HL-60 (cell line): ENCODE results near the gene LPIN1.

ENCODE experiments used
- DNase-seq, 2 experiments: peaks; one replicate each; pipeline ENCODE4 v3.0.0-alpha.2; 2010 to 2020; ENCODE audit warnings: low read depth in 1 of 2, low spot score in 1 of 2
- H3K27ac ChIP-seq: fragments of 250-450 bp; sonication (Bioruptor Pico); replicated peaks from 2 replicates; pipeline ENCODE4 v1.5.1; 2020; ENCODE audit warnings: mild to moderate bottlenecking, moderate library complexity
- H3K27me3 ChIP-seq: fragments of 250-450 bp; sonication (Bioruptor Pico); 2 replicates; pipeline ENCODE4 v1.5.1; 2021; ENCODE audit warnings: mild to moderate bottlenecking, moderate library complexity; ENCODE audit not compliant: insufficient read depth, poor library complexity, severe bottlenecking
- H3K4me3 ChIP-seq: replicated peaks from 2 replicates; pipeline ENCODE4 v1.5.1; 2011; ENCODE audit warnings: mild to moderate bottlenecking, control low read depth, low read length; ENCODE audit not compliant: insufficient read depth
- CTCF ChIP-seq: IDR thresholded peaks from one replicate; pipeline ENCODE4 v1.5.1; 2011; ENCODE audit warnings: low read length, control low read depth, inconsistent platforms; ENCODE audit not compliant: insufficient read depth
- GABPA ChIP-seq: IDR thresholded peaks from 2 replicates; pipeline ENCODE4 v1.6.1; 2012; ENCODE audit warnings: low read depth
- POLR2AphosphoS5 ChIP-seq: IDR thresholded peaks from 2 replicates; pipeline ENCODE4 v1.6.1; 2012; ENCODE audit warnings: low read depth
- REST ChIP-seq: IDR thresholded peaks from 2 replicates; pipeline ENCODE4 v1.6.1; 2012; ENCODE audit warnings: low read depth; ENCODE audit not compliant: insufficient replicate concordance
- SPI1 ChIP-seq: IDR thresholded peaks from 2 replicates; pipeline ENCODE4 v1.6.1; 2012; ENCODE audit warnings: low read depth, mild to moderate bottlenecking, borderline replicate concordance

Gene LPIN1

DNA sequence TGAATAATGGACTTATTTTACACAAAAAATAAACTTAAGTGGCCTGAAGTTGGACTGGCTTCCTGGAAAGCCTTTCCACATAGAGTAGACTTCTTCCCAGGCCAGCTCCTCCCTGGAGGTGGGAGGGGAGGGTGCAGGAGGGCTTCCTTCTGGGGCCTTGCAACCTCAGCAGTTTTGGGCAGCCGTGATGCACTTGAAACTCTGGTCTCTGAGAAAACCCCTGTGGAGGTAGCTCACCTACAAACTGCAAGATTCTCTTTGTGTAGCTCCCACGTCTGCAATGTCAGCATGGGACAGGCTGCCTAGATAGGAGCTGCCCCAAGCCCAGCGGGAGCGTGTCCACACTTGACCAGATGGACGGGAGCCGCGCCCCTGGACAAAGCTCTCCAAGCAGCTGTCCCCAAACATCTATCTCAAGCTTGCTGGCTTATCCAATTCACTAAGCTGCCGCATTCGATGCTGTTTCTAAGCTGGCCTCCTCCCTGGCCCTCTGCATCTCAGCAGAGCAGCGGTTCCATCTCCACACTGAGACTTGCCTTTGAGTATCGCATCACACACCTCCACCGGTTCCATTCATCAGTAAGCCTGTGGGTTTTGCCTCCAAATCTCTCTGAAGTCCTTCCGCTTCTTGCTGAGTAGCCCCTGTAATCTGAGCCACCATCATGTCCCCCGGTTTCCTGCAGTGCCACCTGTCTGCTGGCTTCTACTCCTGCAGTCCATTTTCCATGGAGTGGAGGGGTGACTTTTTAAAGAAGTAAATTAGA is 1.6 kb upstream of the LPIN1 start:
- H3K27ac ChIP-seq, result no peak overlapping the region
- TF ChIP-seq REST, result no peak
- TF ChIP-seq GABPA, result no peak
- TF ChIP-seq SPI1, result no peak
- no peak for TF ChIP-seq CTCF
- H3K27me3 ChIP-seq, result no peaks in the 10 kb centered on the region
- no peak for DNase-seq
- no peak overlapping the region for H3K4me3 ChIP-seq

DNA sequence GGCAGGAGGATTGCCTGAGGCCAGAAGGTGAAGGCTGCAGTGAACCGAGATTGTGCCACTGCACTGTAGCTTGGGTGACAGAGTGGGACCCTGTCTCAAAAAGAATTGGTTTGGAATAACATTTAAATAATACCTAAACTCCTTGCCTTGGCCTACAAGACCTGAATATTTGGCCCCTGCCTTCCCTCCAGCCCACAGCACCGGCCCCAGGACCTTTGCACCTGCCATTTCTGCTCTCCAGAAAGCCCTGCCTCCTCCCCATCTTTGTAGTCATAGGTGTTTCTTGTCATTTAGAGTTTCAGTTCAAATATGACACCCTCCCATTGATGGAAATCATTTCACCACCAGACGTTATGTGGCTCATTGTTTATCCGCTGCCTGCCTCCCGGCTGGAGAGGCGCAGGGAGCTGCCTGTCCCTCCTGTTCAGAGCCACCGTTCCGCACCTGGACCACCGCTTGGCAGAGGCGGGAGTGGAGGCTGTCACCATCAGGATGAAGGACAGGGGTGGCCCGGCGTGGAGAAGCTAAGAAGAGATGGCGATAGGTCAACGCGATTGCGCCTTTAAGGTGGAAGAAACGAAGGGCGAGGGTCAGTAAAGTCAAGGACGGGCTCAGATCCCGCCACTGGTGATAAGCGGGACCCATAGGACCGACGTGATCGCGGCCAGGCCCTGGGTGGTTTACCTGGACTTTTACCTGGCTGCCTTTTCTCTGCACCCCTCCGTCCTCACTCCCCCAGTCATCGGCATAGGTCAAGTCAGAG is 638 bp upstream of the LPIN1 start:
- peak overlapping the region; percentile 65 for H3K4me3 ChIP-seq
- no peak for DNase-seq
- no peak overlapping the region for H3K27ac ChIP-seq
- TF ChIP-seq POLR2AphosphoS5, result no peak
- no peak for TF ChIP-seq SPI1
- no peak for TF ChIP-seq CTCF
- no peak for TF ChIP-seq REST
- TF ChIP-seq GABPA, result no peak
- no peaks in the 10 kb centered on the region for H3K27me3 ChIP-seq

- H3K27ac ChIP-seq, result no peak overlapping the region
Measured at GRCh38 chr2:11746807-11747459, 501 bp downstream of the LPIN1 start.

More at GRCh38 chr2:11746807-11747459, 501 bp downstream of the LPIN1 start:
- TF ChIP-seq SPI1, result no peak
- TF ChIP-seq CTCF, result no peak
- TF ChIP-seq REST, result no peak
- no peak for TF ChIP-seq POLR2AphosphoS5
- no peak for TF ChIP-seq GABPA
- no peaks in the 10 kb centered on the region for H3K27me3 ChIP-seq
- DNase-seq, result no peak
- H3K4me3 ChIP-seq, result peak overlapping the region; percentile 65
